K562 (cell line): Measurements from ENCODE around the gene KISS1R. TPM values are rescaled to one million over a fixed set of nuclear protein-coding genes. Genes with fewer than 3 reads are reported as not detected.
A peak's percentile ranks its signal among the peaks of the same experiment; 100 is the strongest.

ENCODE experiments used
- FOXA3 ChIP-seq, 2 experiments: fragments of 450-650 bp in 1 of 2; sonication (generic) in 1 of 2; formaldehyde crosslinking; IDR thresholded peaks in 1 of 2; conservative IDR thresholded peaks in 1 of 2; 2 replicates each; pipeline versions ENCODE4 v1.4.0 to v1.8.0; 2020 to 2022; ENCODE audit warnings: mild to moderate bottlenecking in 2 of 2, missing genetic modification reagents in 1 of 2
- L3MBTL2 ChIP-seq: fragments of 450-650 bp; IDR thresholded peaks from 2 replicates; pipeline ENCODE4 v1.6.1; 2016; ENCODE audit warnings: mild to moderate bottlenecking, moderate library complexity
- POLR2AphosphoS2 ChIP-seq: IDR thresholded peaks from 2 replicates; pipeline ENCODE4 v1.6.1; 2012; ENCODE audit warnings: low read length, improper control_type of control experiment
- PTTG1 ChIP-seq: fragments of 450-650 bp; IDR thresholded peaks from 2 replicates; pipeline ENCODE4 v1.6.1; 2016; ENCODE audit warnings: low read depth, mild to moderate bottlenecking, missing genetic modification characterization, missing compliant biosample characterization
- RAD21 ChIP-seq, 2 experiments: fragments of 250-450 bp in 1 of 2; fragments of 450-650 bp in 1 of 2; sonication (Bioruptor Pico) in 1 of 2; formaldehyde crosslinking in 1 of 2; IDR thresholded peaks in 1 of 2; conservative IDR thresholded peaks in 1 of 2; 2 replicates each; pipeline versions ENCODE4 v1.4.0 to v1.8.0; 2020 to 2022; ENCODE audit warnings: mild to moderate bottlenecking in 2 of 2, moderate library complexity in 1 of 2
- RBM22 ChIP-seq: fragments of 200-400 bp; formaldehyde crosslinking; IDR thresholded peaks from 2 replicates; pipeline ENCODE4 v1.6.1; 2018; ENCODE audit warnings: low read length, low read depth; ENCODE audit not compliant: poor library complexity, severe bottlenecking
- RERE ChIP-seq: sonication (generic); formaldehyde crosslinking; IDR thresholded peaks from 2 replicates; pipeline ENCODE4 v1.8.0; 2023; ENCODE audit warnings: missing genetic modification reagents, mild to moderate bottlenecking, borderline replicate concordance
- SMAD4 ChIP-seq: fragments of 250-450 bp; sonication (Bioruptor Pico); conservative IDR thresholded peaks from 2 replicates; pipeline ENCODE4 v1.8.0; 2021; ENCODE audit warnings: inconsistent platforms, mild to moderate bottlenecking, moderate library complexity
- USF2 ChIP-seq: sonication (generic); formaldehyde crosslinking; IDR thresholded peaks from 2 replicates; pipeline ENCODE4 v1.5.0; 2020; ENCODE audit warnings: missing genetic modification reagents
- ZFP91 ChIP-seq: sonication (generic); formaldehyde crosslinking; IDR thresholded peaks from 2 replicates; pipeline ENCODE4 v1.8.0; 2022; ENCODE audit warnings: mild to moderate bottlenecking, missing genetic modification reagents
- polyA plus RNA-seq, 8 experiments: library from polyadenylated mRNA; depleted of rRNA in 4 of 8; stranded (reverse) in 5 of 8; unstranded in 3 of 8; fragments of >200 nt; fragmentation: Nextera tagmentation in 2 of 8; fragmentation: Illumina TruSeq in 1 of 8; extraction: Ambion mirVana in 2 of 8; extraction: Trizol in 1 of 8; gene quantifications; 2 replicates each; pipeline versions ENCODE4 v1.2.1 to v1.2.3, GENCODE V29; 2011 to 2014; ENCODE audit warnings: inconsistent platforms in 1 of 8, missing spikeins in 1 of 8
- total RNA-seq, 7 experiments: library from RNA; depleted of rRNA in 6 of 7; stranded (reverse); fragments of >200 nt in 6 of 7; fragmentation: Illumina TruSeq in 2 of 7; extraction: Trizol in 2 of 7; gene quantifications; 2 replicates each; pipeline versions ENCODE4 v1.2.1 to v1.2.3, GENCODE V29; 2011 to 2021; ENCODE audit warnings: low replicate concordance in 1 of 7
- TF ChIP-seq, protein P1 (sequence below): IDR thresholded peaks from 2 replicates; pipeline ENCODE4 v1.6.1; 2012; ENCODE audit warnings: low read depth, low read length, improper control_type of control experiment, borderline replicate concordance

Gene KISS1R
- total and polyA plus RNA-seq, 9 of the 15 experiments (the other 6 are each of a cell fraction or from before 2014, with no cell fraction given) = 0.37 to 39.4 (median 2.0) TPM

- TF ChIP-seq RERE (CRISPR knock-in tag) = no peak
- TF ChIP-seq POLR2AphosphoS2 = no peak
- TF ChIP-seq PTTG1 (tag) = no peak
- peak in 1 of 2 experiments; percentile 66; a peak in 2 of 4 replicates for TF ChIP-seq FOXA3 (CRISPR knock-in tag; conservative IDR thresholded peaks at IDR 0.05 in 1 of 2, IDR thresholded peaks at IDR 0.05 in 1 of 2)
- peak; percentile 77 for TF ChIP-seq USF2 (CRISPR knock-in tag)
- TF ChIP-seq ZFP91 (CRISPR knock-in tag) = no peak
- TF ChIP-seq RBM22 = no peak
- peak in 1 of 2 experiments; percentile 29; a peak in 1 of 4 replicates for TF ChIP-seq RAD21 (CRISPR knock-in tag; conservative IDR thresholded peaks at IDR 0.05 in 1 of 2, IDR thresholded peaks at IDR 0.05 in 1 of 2)
- peak; percentile 50 for TF ChIP-seq L3MBTL2
- TF ChIP-seq SMAD4 (CRISPR knock-in tag) = peak; percentile 73
- TF ChIP-seq, protein P1, sequence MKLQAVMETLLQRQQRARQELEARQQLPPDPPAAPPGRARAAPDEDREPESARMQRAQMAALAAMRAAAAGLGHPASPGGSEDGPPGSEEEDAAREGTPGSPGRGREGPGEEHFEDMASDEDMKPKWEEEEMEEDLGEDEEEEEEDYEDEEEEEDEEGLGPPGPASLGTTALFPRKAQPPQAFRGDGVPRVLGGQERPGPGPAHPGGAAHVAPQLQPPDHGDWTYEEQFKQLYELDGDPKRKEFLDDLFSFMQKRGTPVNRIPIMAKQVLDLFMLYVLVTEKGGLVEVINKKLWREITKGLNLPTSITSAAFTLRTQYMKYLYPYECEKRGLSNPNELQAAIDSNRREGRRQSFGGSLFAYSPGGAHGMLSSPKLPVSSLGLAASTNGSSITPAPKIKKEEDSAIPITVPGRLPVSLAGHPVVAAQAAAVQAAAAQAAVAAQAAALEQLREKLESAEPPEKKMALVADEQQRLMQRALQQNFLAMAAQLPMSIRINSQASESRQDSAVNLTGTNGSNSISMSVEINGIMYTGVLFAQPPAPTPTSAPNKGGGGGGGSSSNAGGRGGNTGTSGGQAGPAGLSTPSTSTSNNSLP = no peak
These were observed 8.0 kb downstream of the KISS1R start (continued) for GRCh38 chr19:925087-925525.
